Choroid plexus epithelial cell (primary cell): Measurements from ENCODE around the gene ANTXR1.

Experiments used
- DNase-seq: peaks from one replicate; pipeline ENCODE4 v3.0.0-alpha.2; 2010; ENCODE audit warnings: low read depth
- H3K4me3 ChIP-seq: 2 replicates; pipeline ENCODE4 v1.5.1; 2011; ENCODE audit warnings: low read depth, mild to moderate bottlenecking, control low read depth, low read length, moderate library complexity
- CTCF ChIP-seq: conservative IDR thresholded peaks from 2 replicates; pipeline ENCODE4 v1.5.1; 2011; ENCODE audit warnings: low read depth, mild to moderate bottlenecking, control low read depth, inconsistent platforms, low read length, moderate library complexity

ANTXR1 gene

GRCh38 chr2:69012310-69013141, 453 bp upstream of the ANTXR1 start:
- peak; percentile 81 for TF ChIP-seq CTCF
- H3K4me3 ChIP-seq: peak overlapping the region; percentile 65
- peak; percentile 78 for DNase-seq

GRCh38 chr2:69013840-69014821, 1.2 kb downstream of the ANTXR1 start:
- TF ChIP-seq CTCF: peak; percentile 36
- peak overlapping the region; percentile 65 for H3K4me3 ChIP-seq
- peak; percentile 64 for DNase-seq

GRCh38 chr2:69017080-69017479, 4.1 kb downstream of the ANTXR1 start:
- H3K4me3 ChIP-seq: no peak overlapping the region

GRCh38 chr2:69017835-69018234, 4.9 kb downstream of the ANTXR1 start:
- H3K4me3 ChIP-seq: no peak overlapping the region
- TF ChIP-seq CTCF: no peak
- no peak for DNase-seq

More at GRCh38 chr2:69017080-69017479, 4.1 kb downstream of the ANTXR1 start:
- peak; percentile 70 for DNase-seq
- TF ChIP-seq CTCF: no peak

- no peak for TF ChIP-seq CTCF
- no peak for DNase-seq
- H3K4me3 ChIP-seq: no peak overlapping the region
These were observed 5.7 kb downstream of the ANTXR1 start for GRCh38 chr2:69018678-69019095.

- no peak for DNase-seq
- H3K4me3 ChIP-seq: no peak overlapping the region
- TF ChIP-seq CTCF: no peak
These were observed 7.8 kb downstream of the ANTXR1 start for GRCh38 chr2:69020496-69021426.
